ENCODE results near the gene CAMSAP1. TPM values are rescaled to one million over a fixed set of nuclear protein-coding genes. Genes with fewer than 3 reads are reported as not detected.

CAMSAP1 gene
- total RNA-seq, 1 donor from 2014 or later = 34.8 TPM

- Mint-ChIP-seq H3K9me3 (ENCODE audit: unreplicated experiment) (peaks cover 13% of the 10 kb centered on the region), H3K27me3 (ENCODE audit: low read depth, unreplicated experiment) (no peaks in the 10 kb centered on the region), H3K4me3 (ENCODE audit: unreplicated experiment) (no peak overlapping the region), H3K27ac (ENCODE audit: unreplicated experiment) (no peak overlapping the region), H3K4me1 (ENCODE audit: low read depth, unreplicated experiment) (no peaks in the 10 kb centered on the region), H3K36me3 (ENCODE audit: low read depth, unreplicated experiment) (peaks cover 21% of the 10 kb centered on the region)
- Histone ChIP-seq H3K27me3 (ENCODE audit: insufficient read depth, low read length) (no peaks in the 10 kb centered on the region), H2AFZ (ENCODE audit: low read depth, low read length) (no peak overlapping the region), H3K27ac (ENCODE audit: low read depth, low read length) (no peak overlapping the region), H3K4me1 (ENCODE audit: insufficient read depth, low read length) (peaks cover 3% of the 10 kb centered on the region), H3K9me3 (ENCODE audit: insufficient read depth, low read depth, low read length) (peaks cover 2% of the 10 kb centered on the region), H4K20me1 (ENCODE audit: insufficient read depth, low read length) (no peaks in the 10 kb centered on the region), H3K9ac (ENCODE audit: low read length) (no peak overlapping the region), H3K79me2 (ENCODE audit: insufficient read depth, low read length) (no peaks in the 10 kb centered on the region), H3K36me3 (ENCODE audit: insufficient read depth, low read length) (peaks cover 1% of the 10 kb centered on the region), H3K4me2 (ENCODE audit: low read length) (no peak overlapping the region), H3K4me3 (ENCODE audit: insufficient read depth, low read depth, low read length) (no peak overlapping the region)
- TF ChIP-seq, protein P1, sequence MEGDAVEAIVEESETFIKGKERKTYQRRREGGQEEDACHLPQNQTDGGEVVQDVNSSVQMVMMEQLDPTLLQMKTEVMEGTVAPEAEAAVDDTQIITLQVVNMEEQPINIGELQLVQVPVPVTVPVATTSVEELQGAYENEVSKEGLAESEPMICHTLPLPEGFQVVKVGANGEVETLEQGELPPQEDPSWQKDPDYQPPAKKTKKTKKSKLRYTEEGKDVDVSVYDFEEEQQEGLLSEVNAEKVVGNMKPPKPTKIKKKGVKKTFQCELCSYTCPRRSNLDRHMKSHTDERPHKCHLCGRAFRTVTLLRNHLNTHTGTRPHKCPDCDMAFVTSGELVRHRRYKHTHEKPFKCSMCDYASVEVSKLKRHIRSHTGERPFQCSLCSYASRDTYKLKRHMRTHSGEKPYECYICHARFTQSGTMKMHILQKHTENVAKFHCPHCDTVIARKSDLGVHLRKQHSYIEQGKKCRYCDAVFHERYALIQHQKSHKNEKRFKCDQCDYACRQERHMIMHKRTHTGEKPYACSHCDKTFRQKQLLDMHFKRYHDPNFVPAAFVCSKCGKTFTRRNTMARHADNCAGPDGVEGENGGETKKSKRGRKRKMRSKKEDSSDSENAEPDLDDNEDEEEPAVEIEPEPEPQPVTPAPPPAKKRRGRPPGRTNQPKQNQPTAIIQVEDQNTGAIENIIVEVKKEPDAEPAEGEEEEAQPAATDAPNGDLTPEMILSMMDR (IDR thresholded peaks at IDR 0.05; ENCODE audit: insufficient read depth, low read depth, low read length) = no peak
- TF ChIP-seq EZH2 (IDR thresholded peaks at IDR 0.05; ENCODE audit: insufficient read depth, low read length) = no peak
- no peak for DNase-seq (ENCODE audit: low read depth)
- FAIRE-seq = no peak
Observed at GRCh38 chr9:135920973-135921585, 13.7 kb upstream of the CAMSAP1 start.

DNA sequence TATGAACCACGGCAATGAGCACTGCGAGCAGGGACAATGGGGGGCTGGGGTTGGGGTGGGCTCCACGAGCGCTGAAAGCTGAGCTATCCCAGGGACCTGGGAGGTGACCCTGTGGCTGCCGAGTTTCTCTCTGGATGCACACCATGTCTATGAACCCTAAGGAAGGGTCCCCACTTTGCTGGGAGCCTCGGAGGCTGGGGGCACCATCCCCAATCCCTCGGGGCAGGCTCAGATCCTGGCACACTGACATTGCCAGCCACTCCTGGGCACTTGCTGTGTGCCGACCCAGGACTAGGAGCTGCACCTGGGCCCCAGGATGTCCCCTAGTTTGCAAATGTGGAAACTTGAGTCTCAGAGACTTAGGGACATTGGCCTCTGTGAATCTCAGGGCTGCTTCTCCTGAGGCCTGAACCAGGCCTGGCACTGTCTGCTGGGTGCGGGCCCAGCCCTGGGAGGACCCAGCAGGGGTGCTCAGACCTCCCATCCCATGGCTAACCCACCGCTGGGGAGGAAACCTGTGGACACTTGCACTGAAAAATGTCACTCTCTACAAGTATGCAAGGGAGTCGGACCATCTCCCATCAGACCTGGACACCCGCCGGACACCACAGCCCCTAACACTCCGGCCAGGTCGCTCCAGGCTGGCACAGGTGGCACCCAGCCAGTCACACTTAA lies 13.0 kb upstream of the CAMSAP1 start:
- Histone ChIP-seq H3K27ac (ENCODE audit: low read depth, low read length) (no peak overlapping the region), H3K4me1 (ENCODE audit: insufficient read depth, low read length) (no peaks in the 10 kb centered on the region), H3K4me3 (ENCODE audit: insufficient read depth, low read depth, low read length) (no peak overlapping the region), H3K27me3 (ENCODE audit: insufficient read depth, low read length) (no peaks in the 10 kb centered on the region), H4K20me1 (ENCODE audit: insufficient read depth, low read length) (no peaks in the 10 kb centered on the region), H3K9ac (ENCODE audit: low read length) (no peak overlapping the region), H3K4me2 (ENCODE audit: low read length) (no peak overlapping the region), H3K36me3 (ENCODE audit: insufficient read depth, low read length) (peaks cover 8% of the 10 kb centered on the region), H3K9me3 (ENCODE audit: insufficient read depth, low read depth, low read length) (peaks cover 5% of the 10 kb centered on the region), H3K79me2 (ENCODE audit: insufficient read depth, low read length) (no peaks in the 10 kb centered on the region), H2AFZ (ENCODE audit: low read depth, low read length) (no peak overlapping the region)
- FAIRE-seq (no peak), DNase-seq (ENCODE audit: low read depth) (no peak)
- no peak overlapping the region for H3K27ac Mint-ChIP-seq (ENCODE audit: unreplicated experiment)
- peaks cover 28% of the 10 kb centered on the region for H3K36me3 Mint-ChIP-seq (ENCODE audit: low read depth, unreplicated experiment)
- H3K4me1 Mint-ChIP-seq (ENCODE audit: low read depth, unreplicated experiment) = no peaks in the 10 kb centered on the region
- H3K4me3 Mint-ChIP-seq (ENCODE audit: unreplicated experiment) = no peak overlapping the region
- TF ChIP-seq, protein P1 (IDR thresholded peaks at IDR 0.05; ENCODE audit: insufficient read depth, low read depth, low read length) = no peak
- TF ChIP-seq EZH2 (IDR thresholded peaks at IDR 0.05; ENCODE audit: insufficient read depth, low read length) = no peak
- H3K27me3 Mint-ChIP-seq (ENCODE audit: low read depth, unreplicated experiment) = no peaks in the 10 kb centered on the region
- peaks cover 20% of the 10 kb centered on the region for H3K9me3 Mint-ChIP-seq (ENCODE audit: unreplicated experiment)
